NCI-H146 treated with DMSO at 0.1 percent for 48 hours (cell line): ENCODE results near the gene KLB.
"Not testable (repeated sequence)": the region's sequence is repeated elsewhere in the genome, so short reads cannot be mapped to it uniquely, and the experiment has no call there.

Source experiments
- DNase-seq: peaks from one replicate; lab custom pipeline; 2025; ENCODE audit not compliant: unreplicated experiment; lab: John Stamatoyannopoulos, UW

The KLB gene

GRCh38 chr4:39425297-39425696, 18.6 kb downstream of the KLB start:
- not testable (repeated sequence) for DNase-seq

DNA sequence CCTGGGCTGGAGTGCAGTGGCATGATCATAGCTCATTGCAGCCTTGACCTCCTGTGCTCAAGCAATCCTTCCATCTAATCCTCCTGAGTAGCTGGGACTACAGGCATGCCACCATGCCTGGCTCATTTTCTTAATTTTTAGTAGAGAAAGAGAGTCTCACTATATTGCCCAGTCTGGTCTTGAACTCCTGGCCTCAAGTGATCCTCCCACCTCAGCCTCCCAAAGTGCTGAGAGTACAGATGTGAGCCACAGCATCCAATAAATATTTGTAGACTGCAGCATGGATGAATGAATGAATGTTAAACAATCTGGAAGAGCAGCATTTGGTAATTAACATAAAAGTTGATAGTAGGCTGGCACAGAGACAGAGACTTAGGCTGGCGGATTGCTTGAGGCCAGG, 20.0 kb downstream of the KLB start:
- DNase-seq: no peak

GRCh38 chr4:39427520-39428114, 20.9 kb downstream of the KLB start:
- no peak for DNase-seq

GRCh38 chr4:39429476-39430334, 23.0 kb downstream of the KLB start:
- DNase-seq: no peak

DNA sequence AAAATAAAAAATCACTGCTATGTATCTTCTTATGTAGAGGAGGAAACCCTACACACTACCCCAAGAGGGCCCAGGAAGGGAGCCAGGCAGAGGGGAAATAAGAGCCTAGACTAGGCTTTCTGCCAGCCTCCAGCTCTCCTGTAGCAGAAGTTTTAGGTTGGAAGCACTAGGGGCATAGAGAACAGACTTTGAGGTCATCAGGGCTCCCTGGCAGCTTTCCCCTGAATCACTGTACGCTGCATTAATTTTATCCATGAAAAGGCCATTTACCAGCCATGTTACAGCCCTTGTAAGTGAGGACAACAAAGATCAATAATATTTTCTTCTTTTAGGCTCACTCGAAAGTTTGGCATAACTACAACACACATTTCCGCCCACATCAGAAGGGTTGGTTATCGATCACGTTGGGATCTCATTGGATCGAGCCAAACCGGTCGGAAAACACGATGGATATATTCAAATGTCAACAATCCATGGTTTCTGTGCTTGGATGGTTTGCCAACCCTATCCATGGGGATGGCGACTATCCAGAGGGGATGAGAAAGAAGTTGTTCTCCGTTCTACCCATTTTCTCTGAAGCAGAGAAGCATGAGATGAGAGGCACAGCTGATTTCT, 27.3 kb downstream of the KLB start:
- DNase-seq: no peak

- no peak for DNase-seq
Observed at GRCh38 chr4:39435659-39436563, 29.2 kb downstream of the KLB start.

GRCh38 chr4:39441593-39441992, 34.9 kb downstream of the KLB start:
- DNase-seq: no peak

GRCh38 chr4:39442998-39443397, 36.3 kb downstream of the KLB start:
- DNase-seq: no peak

DNA sequence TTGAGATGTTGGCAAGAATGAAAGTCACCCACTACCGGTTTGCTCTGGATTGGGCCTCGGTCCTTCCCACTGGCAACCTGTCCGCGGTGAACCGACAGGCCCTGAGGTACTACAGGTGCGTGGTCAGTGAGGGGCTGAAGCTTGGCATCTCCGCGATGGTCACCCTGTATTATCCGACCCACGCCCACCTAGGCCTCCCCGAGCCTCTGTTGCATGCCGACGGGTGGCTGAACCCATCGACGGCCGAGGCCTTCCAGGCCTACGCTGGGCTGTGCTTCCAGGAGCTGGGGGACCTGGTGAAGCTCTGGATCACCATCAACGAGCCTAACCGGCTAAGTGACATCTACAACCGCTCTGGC, 39.7 kb downstream of the KLB start:
- no peak for DNase-seq

GRCh38 chr4:39446842-39447573, 40.3 kb downstream of the KLB start:
- no peak for DNase-seq

GRCh38 chr4:39450618-39451017, 43.9 kb downstream of the KLB start:
- no peak for DNase-seq

GRCh38 chr4:39451423-39452023, 44.8 kb downstream of the KLB start:
- no peak for DNase-seq

- DNase-seq: no peak
Observed at GRCh38 chr4:39452153-39452859, 45.6 kb downstream of the KLB start.

GRCh38 chr4:39452860-39453587, 46.3 kb downstream of the KLB start:
- DNase-seq: no peak

- DNase-seq: no peak
Observed at GRCh38 chr4:39453738-39454137, 47.0 kb downstream of the KLB start.

- DNase-seq: no peak
Observed at GRCh38 chr4:39455486-39455885, 48.8 kb downstream of the KLB start.

DNA sequence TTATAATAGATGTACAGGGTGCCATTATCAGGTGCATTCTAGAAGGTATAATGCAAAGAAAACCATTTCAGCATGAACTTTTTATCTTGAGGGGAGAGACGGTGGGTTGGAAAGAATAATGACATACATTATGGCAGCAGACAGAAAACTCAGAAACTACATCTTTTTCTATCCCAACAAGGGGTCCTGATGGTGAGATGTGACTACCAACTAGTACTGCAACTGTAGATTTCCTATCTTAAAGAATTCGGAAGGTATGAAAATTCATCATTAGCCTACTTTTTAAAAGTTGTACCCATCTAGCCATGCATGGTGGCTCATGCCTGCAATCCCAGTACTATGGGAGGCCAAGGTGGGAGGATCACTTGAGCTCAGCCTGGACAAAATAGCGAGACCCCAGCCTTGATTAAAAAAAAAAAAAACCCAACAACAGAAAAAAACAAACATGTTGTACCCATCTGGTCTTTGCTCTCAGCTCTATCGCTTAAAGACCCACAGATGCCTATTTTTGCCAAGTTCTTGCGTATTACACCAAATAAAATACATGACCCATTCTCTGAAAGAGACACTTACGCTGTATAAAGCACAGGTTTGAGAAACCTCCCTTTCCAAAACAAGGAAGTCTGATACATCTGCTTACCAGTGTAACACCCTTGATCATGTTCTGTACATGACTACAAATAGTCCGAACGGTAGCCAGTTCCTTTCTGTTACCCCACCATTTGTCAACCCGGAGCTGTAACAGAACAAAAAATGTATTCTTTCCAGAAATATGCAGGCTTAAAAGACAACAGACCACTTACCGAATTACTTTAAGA, 50.4 kb downstream of the KLB start:
- no peak for DNase-seq

DNA sequence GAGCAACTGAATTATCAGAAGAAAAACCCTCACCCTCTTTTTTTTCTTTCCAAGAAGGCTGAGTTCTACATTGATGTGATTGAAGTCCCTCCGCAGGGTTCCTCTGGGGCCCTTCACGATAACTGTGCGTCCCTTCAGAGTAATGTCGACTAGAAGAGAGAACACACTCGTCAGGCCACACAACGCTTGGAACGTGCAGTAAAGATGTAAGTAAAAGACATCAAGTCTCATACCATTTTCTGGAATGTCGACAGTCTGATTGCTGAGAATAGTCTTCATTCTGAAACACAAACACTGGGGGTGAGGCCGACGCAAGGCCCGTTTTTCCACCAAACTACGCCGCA, 51.4 kb downstream of the KLB start:
- not testable (repeated sequence) for DNase-seq
